DMS53 (cell line): Measurements from ENCODE around the gene KCNQ1.

Source experiments
- DNase-seq: peaks from one replicate; lab custom pipeline; 2025; lab: John Stamatoyannopoulos, UW

Gene KCNQ1

GRCh38 chr11:2699531-2700414, 255.0 kb downstream of the KCNQ1 start, which contains the start of gene KCNQ1OT1:
KCNQ1OT1 (minus strand) TSS chr11:2699994.
- peak; percentile 96 for DNase-seq

GRCh38 chr11:2700415-2701211, 255.8 kb downstream of the KCNQ1 start:
- DNase-seq: peak; percentile 75

- peak; percentile 22 for DNase-seq
Measured at GRCh38 chr11:2701230-2701629, 256.4 kb downstream of the KCNQ1 start.

- no peak for DNase-seq
Measured at GRCh38 chr11:2701898-2702434, 257.2 kb downstream of the KCNQ1 start.

- DNase-seq: no peak
Measured at GRCh38 chr11:2702771-2703362, 258.1 kb downstream of the KCNQ1 start.

GRCh38 chr11:2703363-2704141, 258.7 kb downstream of the KCNQ1 start:
- DNase-seq: no peak

- no peak for DNase-seq
Measured at GRCh38 chr11:2704356-2704755, 259.5 kb downstream of the KCNQ1 start.

GRCh38 chr11:2704896-2705606, 260.2 kb downstream of the KCNQ1 start:
- no peak for DNase-seq

- DNase-seq: no peak
Measured at GRCh38 chr11:2706321-2706720, 261.5 kb downstream of the KCNQ1 start.

GRCh38 chr11:2707736-2708135, 262.9 kb downstream of the KCNQ1 start:
- no peak for DNase-seq

GRCh38 chr11:2708151-2708581, 263.4 kb downstream of the KCNQ1 start:
- DNase-seq: no peak

GRCh38 chr11:2708757-2709281, 264.0 kb downstream of the KCNQ1 start:
- no peak for DNase-seq

- no peak for DNase-seq
Measured at GRCh38 chr11:2709429-2709828, 264.6 kb downstream of the KCNQ1 start.

GRCh38 chr11:2711161-2711560, 266.4 kb downstream of the KCNQ1 start:
- no peak for DNase-seq

GRCh38 chr11:2713094-2713493, 268.3 kb downstream of the KCNQ1 start:
- DNase-seq: no peak

GRCh38 chr11:2713661-2714462, 269.1 kb downstream of the KCNQ1 start:
- DNase-seq: no peak

- no peak for DNase-seq
Measured at GRCh38 chr11:2714463-2714800, 269.6 kb downstream of the KCNQ1 start.

- no peak for DNase-seq
Measured at GRCh38 chr11:2714871-2715270, 270.1 kb downstream of the KCNQ1 start.

GRCh38 chr11:2715716-2716350, 271.0 kb downstream of the KCNQ1 start:
- no peak for DNase-seq
